K562 (cell line): ENCODE results near the gene MMP15. TPM values are rescaled to one million over a fixed set of nuclear protein-coding genes. Genes with fewer than 3 reads are reported as not detected.

ENCODE experiments used
- ATAC-seq: fragments of 200-7000 bp; cut with Tn5 transposase; 3 replicates; pipeline ENCODE4 v1.9.1; 2020; ENCODE audit warnings: moderate library complexity
- BruUV-seq: library from RNA; stranded (reverse); fragments of 400-500 nt; replicated peaks from 2 replicates; lab custom pipeline; 2021; lab: Mats Ljungman, UMichigan
- CTCF ChIA-PET: fragments of 300-600 bp; formaldehyde crosslinking; extraction: SDS; loops from one replicate; lab custom pipeline; 2021; ENCODE audit warnings: low intra/inter-chr PET ratio; lab: Yijun Ruan, JAX
- POLR2A ChIA-PET: fragments of 300-600, 350-650 bp; sonication (Branson Sonifier 250); formaldehyde crosslinking; extraction: SDS; loops from one replicate; lab custom pipeline; 2021; ENCODE audit warnings: antibody characterized with exemption, inconsistent platforms; lab: Yijun Ruan, JAX
- DNase-seq, 4 experiments: peaks; one replicate each; pipeline versions ENCODE4 v3.0.0 to v3.0.0-alpha.2; 2011 to 2018; ENCODE audit warnings: low spot score in 3 of 4, mixed read lengths in 3 of 4; ENCODE audit errors: extremely low read depth in 1 of 4
- FAIRE-seq: peaks from 2 replicates; lab custom pipeline; 2011; peaks lifted over from hg19 to GRCh38; lab: Jason Lieb, UNC
- H2AFZ ChIP-seq: 2 replicates; pipeline ENCODE4 v1.6.0; 2011; ENCODE audit warnings: low read depth, low read length, control low read depth, inconsistent platforms
- H3K27ac ChIP-seq: fragments of 200-600 bp; 3 replicates; pipeline ENCODE4 v1.8.0; 2011; ENCODE audit warnings: low read depth, mild to moderate bottlenecking, control low read depth, inconsistent platforms, low read length, moderate library complexity, mixed read lengths; ENCODE audit errors: extremely low read depth
- H3K27me3 ChIP-seq, 2 experiments: fragments of 300-600 bp in 1 of 2; 2 replicates in 1 of 2; 3 replicates in 1 of 2; pipeline versions ENCODE4 v1.6.0 to v1.8.0; 2011; ENCODE audit warnings: inconsistent platforms in 2 of 2, low read length in 2 of 2, mild to moderate bottlenecking in 1 of 2, mixed read lengths in 1 of 2, moderate library complexity in 1 of 2; ENCODE audit not compliant: control insufficient read depth in 2 of 2, insufficient read depth in 2 of 2
- H3K36me3 ChIP-seq: fragments of 300-600 bp; 3 replicates; pipeline ENCODE4 v1.8.0; 2011; ENCODE audit warnings: mild to moderate bottlenecking, low read length, inconsistent platforms; ENCODE audit not compliant: control insufficient read depth, insufficient read depth
- H3K4me1 ChIP-seq, 2 experiments: fragments of 200-600 bp in 1 of 2; replicated peaks in 1 of 2; 2 replicates in 1 of 2; 3 replicates in 1 of 2; pipeline versions ENCODE4 v1.5.1 to v1.8.0; 2011; ENCODE audit warnings: inconsistent platforms in 2 of 2, low read length in 2 of 2, mild to moderate bottlenecking in 1 of 2, mixed read lengths in 1 of 2, moderate library complexity in 1 of 2; ENCODE audit not compliant: control insufficient read depth in 2 of 2, insufficient read depth in 2 of 2
- H3K4me2 ChIP-seq: 2 replicates; pipeline ENCODE4 v1.6.1; 2011; ENCODE audit warnings: low read length, control low read depth, inconsistent platforms, mixed read lengths; ENCODE audit not compliant: insufficient read depth
- H3K4me3 ChIP-seq: fragments of 200-600 bp; sonication (generic), shearing (Covaris generic); 2 replicates; pipeline ENCODE4 v1.5.1; 2016; ENCODE audit warnings: control low read depth, inconsistent platforms
- H3K79me2 ChIP-seq: fragments of 200-600 bp; 3 replicates; pipeline ENCODE4 v1.8.0; 2011; ENCODE audit warnings: low read length, inconsistent platforms; ENCODE audit not compliant: control insufficient read depth, insufficient read depth
- H3K9ac ChIP-seq, 2 experiments: 2 replicates each; pipeline versions ENCODE4 v1.6.0 to v1.6.1; 2011; ENCODE audit warnings: low read depth in 2 of 2, low read length in 2 of 2, control low read depth in 1 of 2, inconsistent platforms in 1 of 2, mild to moderate bottlenecking in 1 of 2, mixed read lengths in 1 of 2; ENCODE audit not compliant: insufficient read depth in 1 of 2
- H3K9me1 ChIP-seq: one replicate; pipeline ENCODE4 v1.6.0; 2011; ENCODE audit warnings: inconsistent platforms, mild to moderate bottlenecking, low read length, moderate library complexity; ENCODE audit not compliant: control insufficient read depth, insufficient read depth
- H3K9me3 ChIP-seq: replicated peaks from 2 replicates; pipeline ENCODE4 v1.5.1; 2011; ENCODE audit warnings: low read depth, low read length, inconsistent platforms; ENCODE audit not compliant: control insufficient read depth, insufficient read depth
- H4K20me1 ChIP-seq: replicated peaks from 2 replicates; pipeline ENCODE4 v1.6.1; 2011; ENCODE audit warnings: low read length, inconsistent platforms, mixed read lengths; ENCODE audit not compliant: control insufficient read depth, insufficient read depth
- CREBBP ChIP-seq: IDR thresholded peaks from one replicate; pipeline ENCODE4 v1.6.1; 2012; ENCODE audit warnings: low read depth, mild to moderate bottlenecking, control low read depth, inconsistent platforms, low read length
- POLR2G ChIP-seq: fragments of 200-400 bp; formaldehyde crosslinking; IDR thresholded peaks from 2 replicates; pipeline ENCODE4 v1.6.1; 2017; ENCODE audit warnings: low read depth, mild to moderate bottlenecking, antibody characterized with exemption, low read length, moderate library complexity
- TSHZ1 ChIP-seq: fragments of 250-450 bp; sonication (Bioruptor Pico); IDR thresholded peaks from 2 replicates; pipeline ENCODE4 v1.4.0; 2020; ENCODE audit warnings: mild to moderate bottlenecking, moderate library complexity
- ZNF778 ChIP-seq: fragments of 450-650 bp; formaldehyde crosslinking; IDR thresholded peaks from 2 replicates; pipeline ENCODE4 v1.4.0; 2020; ENCODE audit warnings: mild to moderate bottlenecking, moderate library complexity
- WGBS: fragments of 100-300 bp; shearing (Covaris generic); methylation state at CpG from one replicate; pipeline ENCODE4 v1.1.6; 2016; ENCODE audit warnings: low coverage, mixed read lengths; ENCODE audit not compliant: insufficient coverage; ENCODE audit errors: missing lambda C conversion rate; 5-methylcytosine and 5-hydroxymethylcytosine counted together
- in situ Hi-C: fragments of 300-500 bp; cut with MboI; formaldehyde crosslinking; loops from 4 replicates; pipeline ENCODE4 v1.15.0; 2018; ENCODE audit warnings: inconsistent platforms, mixed read lengths
- intact Hi-C: fragments of 100-400 bp; cut with micrococcal nuclease; formaldehyde crosslinking; loops from 2 replicates; pipeline ENCODE4 v1.14.2; 2022
- polyA plus RNA-seq, 8 experiments: library from polyadenylated mRNA; depleted of rRNA in 4 of 8; stranded (reverse) in 5 of 8; unstranded in 3 of 8; fragments of >200 nt; fragmentation: Nextera tagmentation in 2 of 8; fragmentation: Illumina TruSeq in 1 of 8; extraction: Ambion mirVana in 2 of 8; extraction: Trizol in 1 of 8; gene quantifications; 2 replicates each; pipeline versions ENCODE4 v1.2.1 to v1.2.3, GENCODE V29; 2011 to 2014; ENCODE audit warnings: inconsistent platforms in 1 of 8, missing spikeins in 1 of 8
- total RNA-seq, 7 experiments: library from RNA; depleted of rRNA in 6 of 7; stranded (reverse); fragments of >200 nt in 6 of 7; fragmentation: Illumina TruSeq in 2 of 7; extraction: Trizol in 2 of 7; gene quantifications; 2 replicates each; pipeline versions ENCODE4 v1.2.1 to v1.2.3, GENCODE V29; 2011 to 2021; ENCODE audit warnings: low replicate concordance in 1 of 7

Gene MMP15
- total and polyA plus RNA-seq, 9 of the 15 experiments (the other 6 are each of a cell fraction or from before 2014, with no cell fraction given): 0.01 to 20.4 (median 5.5) TPM

GRCh38 chr16:57997528-57998265, 27.9 kb upstream of the MMP15 start:
- H3K27ac ChIP-seq: no peak overlapping the region
- CTCF ChIA-PET: no interaction called here
- ATAC-seq (no peak), DNase-seq (no peak), FAIRE-seq (no peak)
- peaks cover 20% of the 10 kb centered on the region; the same call in 2 of the 3 replicates for H3K36me3 ChIP-seq
- peaks cover 4% of the 10 kb centered on the region for H3K9me1 ChIP-seq
- no peak overlapping the region for H3K4me2 ChIP-seq
- H3K79me2 ChIP-seq: peaks cover 6% of the 10 kb centered on the region; the same call in 2 of the 3 replicates
- no peaks in the 10 kb centered on the region for H3K9me3 ChIP-seq
- H2AFZ ChIP-seq: no peak overlapping the region
- intact Hi-C loops (loop anchor here (10.0 kb wide), 1 partner anchor 353 kb away; no protein-coding TSS in a partner anchor), in situ Hi-C loops (no loop called here)
- H3K9ac ChIP-seq: no peak overlapping the region
- WGBS: 89% methylated on average over 34 of the region's 36 CpGs
- no peak overlapping the region for H3K4me3 ChIP-seq
- 0 out of 2 replicates have a peak, but pooled peaks have one; percentile 2 for TF ChIP-seq POLR2G
- no peak for TF ChIP-seq CREBBP
- TF ChIP-seq TSHZ1: no peak
- TF ChIP-seq ZNF778 (CRISPR knock-in tag): no peak
- no TSS peak for BruUV-seq
- peaks cover 24 to 40% of the 10 kb centered on the region in 2 experiments; a peak in 4 of 5 replicates for H3K4me1 ChIP-seq
- peaks cover 5% of the 10 kb centered on the region for H4K20me1 ChIP-seq
- H3K27me3 ChIP-seq: no peaks in the 10 kb centered on the region
- POLR2A ChIA-PET: interaction anchor here (0.7 to 1.1 kb wide), 3 partner anchors 12 to 100 kb away, joined by 3 to 5 read pairs (median 3); no protein-coding TSS in a partner anchor
